Osteoblast (primary cell): ENCODE data around the gene SPTBN5. TPM values are rescaled to one million over a fixed set of nuclear protein-coding genes. Genes with fewer than 3 reads are reported as not detected.

ENCODE experiments used
- DNase-seq: peaks from one replicate; pipeline ENCODE4 v3.0.0; 2011; ENCODE audit warnings: low spot score, mixed read lengths; ENCODE audit not compliant: insufficient read length; ENCODE audit errors: missing footprints
- H2AFZ ChIP-seq: 2 replicates; pipeline ENCODE4 v1.6.0; 2011; ENCODE audit warnings: mild to moderate bottlenecking, low read length
- H3K27ac ChIP-seq: 2 replicates; pipeline ENCODE4 v1.5.1; 2011; ENCODE audit warnings: mild to moderate bottlenecking, low read depth, low read length, moderate library complexity
- H3K27me3 ChIP-seq: 2 replicates; pipeline ENCODE4 v1.6.0; 2012; ENCODE audit warnings: mild to moderate bottlenecking, control low read depth, inconsistent platforms, low read length, moderate library complexity; ENCODE audit not compliant: insufficient read depth
- H3K36me3 ChIP-seq: 2 replicates; pipeline ENCODE4 v1.5.1; 2011; ENCODE audit warnings: mild to moderate bottlenecking, low read length, control low read depth, moderate library complexity; ENCODE audit not compliant: insufficient read depth
- H3K4me1 ChIP-seq: 2 replicates; pipeline ENCODE4 v1.5.1; 2011; ENCODE audit warnings: mild to moderate bottlenecking, low read length, control low read depth, moderate library complexity; ENCODE audit not compliant: insufficient read depth
- H3K4me2 ChIP-seq: 2 replicates; pipeline ENCODE4 v1.6.0; 2011; ENCODE audit warnings: mild to moderate bottlenecking, low read length; ENCODE audit not compliant: insufficient read depth
- H3K4me3 ChIP-seq: fragments of 200-600 bp; sonication (generic); 3 replicates; pipeline ENCODE4 v1.5.1; 2012; ENCODE audit warnings: mild to moderate bottlenecking, low read length, inconsistent platforms; ENCODE audit not compliant: insufficient read depth
- H3K79me2 ChIP-seq: 2 replicates; pipeline ENCODE4 v1.6.0; 2012; ENCODE audit warnings: mild to moderate bottlenecking, low read length, control low read depth, inconsistent platforms; ENCODE audit not compliant: insufficient read depth
- H3K9me3 ChIP-seq: 2 replicates; pipeline ENCODE4 v1.5.1; 2011; ENCODE audit warnings: low read depth, low read length, control low read depth
- H4K20me1 ChIP-seq: 2 replicates; pipeline ENCODE4 v1.6.0; 2012; ENCODE audit warnings: mild to moderate bottlenecking, low read length, control low read depth; ENCODE audit not compliant: insufficient read depth
- total RNA-seq: library from RNA; depleted of rRNA; stranded (reverse); fragments of >200 nt; gene quantifications from 2 replicates; pipeline ENCODE4 v1.2.3, GENCODE V29; 2012
- TF ChIP-seq, protein P1 (sequence below): IDR thresholded peaks from 2 replicates; pipeline ENCODE4 v1.5.1; 2011; ENCODE audit warnings: mild to moderate bottlenecking, low read depth, low read length, moderate library complexity; ENCODE audit errors: extremely low read depth

Gene SPTBN5
- total RNA-seq, 1 donor, result 0.36 TPM

DNA sequence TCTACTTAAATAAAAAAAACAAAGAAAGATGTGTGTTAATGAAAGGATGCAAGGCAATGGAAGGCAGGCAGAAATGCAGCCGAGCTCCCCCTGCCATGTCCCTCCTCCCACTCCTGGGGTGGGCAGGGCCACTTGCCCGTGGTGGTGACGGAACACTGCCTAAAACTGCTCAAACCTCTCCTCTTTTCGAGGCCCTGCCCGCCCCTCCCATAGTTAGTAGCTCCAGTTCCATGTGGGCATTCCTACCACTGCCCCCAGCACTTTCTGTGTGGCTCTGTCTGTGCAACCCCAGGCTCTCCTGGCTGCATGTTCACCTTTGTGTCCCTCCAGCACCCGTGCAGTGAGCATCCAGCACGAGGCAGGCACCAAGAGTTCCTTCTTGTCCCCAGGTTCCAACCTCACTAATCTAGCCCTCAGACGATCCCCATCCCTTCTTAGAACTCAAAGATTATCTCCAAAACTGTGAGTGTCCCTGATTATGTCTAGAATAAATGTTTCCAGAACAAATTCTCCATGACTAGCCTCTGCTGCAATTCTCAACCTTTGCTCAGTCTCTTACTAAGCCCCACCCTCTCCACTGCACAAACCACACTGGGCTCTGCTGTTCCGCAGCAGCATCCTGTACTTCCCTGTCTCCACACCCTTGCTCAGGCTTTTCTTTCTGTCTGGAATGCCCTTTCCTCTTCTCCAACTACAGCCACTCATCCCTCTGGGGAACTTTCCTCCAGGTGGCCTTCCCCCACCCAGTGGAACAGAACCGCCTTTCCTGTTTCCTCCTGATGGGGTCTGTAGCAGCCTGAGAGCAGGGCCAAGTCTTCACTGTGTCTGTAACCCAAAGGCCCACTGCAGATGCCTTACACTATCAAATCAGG is 32.6 kb upstream of the SPTBN5 start:
- Histone ChIP-seq H3K9me3 (no peaks in the 10 kb centered on the region), H3K27me3 (no peaks in the 10 kb centered on the region), H3K4me1 (peaks cover 37% of the 10 kb centered on the region), H4K20me1 (peaks cover 32% of the 10 kb centered on the region), H3K4me3 (no peak overlapping the region), H2AFZ (no peak overlapping the region), H3K36me3 (peaks cover 12% of the 10 kb centered on the region), H3K79me2 (peaks cover 5% of the 10 kb centered on the region), H3K4me2 (no peak overlapping the region), H3K27ac (no peak overlapping the region)
- TF ChIP-seq, protein P1, sequence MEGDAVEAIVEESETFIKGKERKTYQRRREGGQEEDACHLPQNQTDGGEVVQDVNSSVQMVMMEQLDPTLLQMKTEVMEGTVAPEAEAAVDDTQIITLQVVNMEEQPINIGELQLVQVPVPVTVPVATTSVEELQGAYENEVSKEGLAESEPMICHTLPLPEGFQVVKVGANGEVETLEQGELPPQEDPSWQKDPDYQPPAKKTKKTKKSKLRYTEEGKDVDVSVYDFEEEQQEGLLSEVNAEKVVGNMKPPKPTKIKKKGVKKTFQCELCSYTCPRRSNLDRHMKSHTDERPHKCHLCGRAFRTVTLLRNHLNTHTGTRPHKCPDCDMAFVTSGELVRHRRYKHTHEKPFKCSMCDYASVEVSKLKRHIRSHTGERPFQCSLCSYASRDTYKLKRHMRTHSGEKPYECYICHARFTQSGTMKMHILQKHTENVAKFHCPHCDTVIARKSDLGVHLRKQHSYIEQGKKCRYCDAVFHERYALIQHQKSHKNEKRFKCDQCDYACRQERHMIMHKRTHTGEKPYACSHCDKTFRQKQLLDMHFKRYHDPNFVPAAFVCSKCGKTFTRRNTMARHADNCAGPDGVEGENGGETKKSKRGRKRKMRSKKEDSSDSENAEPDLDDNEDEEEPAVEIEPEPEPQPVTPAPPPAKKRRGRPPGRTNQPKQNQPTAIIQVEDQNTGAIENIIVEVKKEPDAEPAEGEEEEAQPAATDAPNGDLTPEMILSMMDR, result no peak
- no peak for DNase-seq

DNA sequence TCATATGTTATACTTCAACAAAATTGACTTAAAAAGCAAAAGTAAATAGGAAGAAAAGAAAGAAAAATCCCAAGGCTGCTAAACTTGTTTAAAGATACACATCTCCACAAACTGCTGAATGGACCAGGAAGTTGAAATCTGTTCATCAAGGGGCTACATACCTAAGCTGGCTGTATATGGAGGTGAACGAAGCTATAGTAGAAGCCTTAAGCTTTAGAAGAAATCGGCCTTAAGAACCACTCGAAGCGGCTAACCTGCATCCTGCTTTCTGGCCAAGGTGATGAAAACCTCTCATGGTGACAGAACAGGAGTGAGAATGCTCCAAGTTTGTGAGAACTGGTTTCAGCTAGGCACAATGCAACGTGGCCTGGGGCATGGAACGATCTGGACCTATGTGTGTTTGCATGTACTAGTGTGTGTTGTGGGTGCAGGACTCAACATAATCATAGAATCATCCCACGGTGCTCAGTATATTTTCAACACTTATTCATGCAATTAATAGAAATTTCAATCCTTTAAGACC is 31.3 kb upstream of the SPTBN5 start:
- H3K4me2 ChIP-seq, result no peak overlapping the region
- TF ChIP-seq, protein P1, result no peak
- no peaks in the 10 kb centered on the region for H3K9me3 ChIP-seq
- peaks cover 12% of the 10 kb centered on the region for H3K36me3 ChIP-seq
- no peak overlapping the region for H3K27ac ChIP-seq
- H4K20me1 ChIP-seq, result peaks cover 41% of the 10 kb centered on the region
- H3K79me2 ChIP-seq, result peaks cover 5% of the 10 kb centered on the region
- no peaks in the 10 kb centered on the region for H3K27me3 ChIP-seq
- no peak overlapping the region for H2AFZ ChIP-seq
- DNase-seq, result no peak
- no peak overlapping the region for H3K4me3 ChIP-seq
- H3K4me1 ChIP-seq, result peaks cover 38% of the 10 kb centered on the region

DNA sequence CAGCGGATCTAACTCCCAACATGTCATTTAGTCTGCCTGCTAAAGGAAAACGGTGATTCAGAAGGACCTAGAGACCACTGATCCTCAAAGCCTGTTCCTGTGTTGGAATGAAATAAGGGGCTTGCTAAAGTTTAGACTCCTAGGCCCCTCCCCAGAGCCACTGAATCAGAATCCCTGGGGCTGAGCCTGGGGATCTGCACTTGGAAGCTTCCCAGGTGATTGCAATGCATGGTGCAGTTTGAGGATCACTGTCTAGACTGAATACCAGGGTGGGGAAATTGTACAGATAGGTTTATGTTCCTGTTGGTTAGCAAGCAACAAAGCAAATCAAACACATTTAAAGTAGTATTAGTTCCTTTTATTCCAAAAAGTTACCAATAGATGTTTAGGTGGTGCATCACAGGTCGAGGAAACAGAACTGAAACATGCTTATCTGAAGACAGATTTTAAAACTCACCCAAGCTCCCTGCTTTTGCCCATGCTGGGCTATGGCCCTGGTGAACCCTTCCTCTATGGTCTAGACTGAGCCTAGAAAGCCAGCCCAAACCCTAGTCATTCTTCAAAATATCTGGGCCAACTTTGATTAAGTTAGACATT is 29.6 kb upstream of the SPTBN5 start:
- no peaks in the 10 kb centered on the region for H3K27me3 ChIP-seq
- H3K9me3 ChIP-seq, result no peaks in the 10 kb centered on the region
- H4K20me1 ChIP-seq, result peaks cover 49% of the 10 kb centered on the region
- H3K4me2 ChIP-seq, result no peak overlapping the region
- H3K79me2 ChIP-seq, result no peaks in the 10 kb centered on the region
- H3K4me1 ChIP-seq, result peaks cover 30% of the 10 kb centered on the region
- H3K4me3 ChIP-seq, result no peak overlapping the region
- no peak overlapping the region for H3K27ac ChIP-seq
- H3K36me3 ChIP-seq, result peaks cover 17% of the 10 kb centered on the region
- no peak overlapping the region for H2AFZ ChIP-seq
- TF ChIP-seq, protein P1, result no peak
- DNase-seq, result no peak

DNA sequence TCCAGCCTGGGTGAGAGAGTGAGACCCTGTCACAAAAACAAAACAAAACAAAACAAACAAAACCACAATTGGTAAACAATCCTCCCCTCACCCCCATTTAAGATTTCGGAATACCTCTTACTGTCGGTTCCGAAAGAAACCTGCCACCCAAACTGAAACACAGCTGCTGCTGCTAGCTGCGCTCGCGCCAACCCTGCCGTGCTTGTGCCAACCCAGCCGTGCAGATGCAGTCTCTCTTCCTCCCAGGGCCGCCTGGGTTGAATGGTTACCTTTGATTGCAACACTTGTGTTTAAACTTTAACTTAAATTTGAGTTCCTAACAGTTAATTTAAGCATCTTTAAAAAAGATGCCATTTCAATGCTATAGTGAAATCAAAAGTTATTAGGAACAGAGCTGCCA is 28.5 kb upstream of the SPTBN5 start:
- H3K79me2 ChIP-seq, result no peaks in the 10 kb centered on the region
- no peak for DNase-seq
- H3K27me3 ChIP-seq, result no peaks in the 10 kb centered on the region
- no peak overlapping the region for H3K27ac ChIP-seq
- TF ChIP-seq, protein P1, result no peak
- H3K4me1 ChIP-seq, result peaks cover 36% of the 10 kb centered on the region
- H3K9me3 ChIP-seq, result no peaks in the 10 kb centered on the region
- no peak overlapping the region for H2AFZ ChIP-seq
- no peak overlapping the region for H3K4me3 ChIP-seq
- H3K4me2 ChIP-seq, result no peak overlapping the region
- H3K36me3 ChIP-seq, result peaks cover 17% of the 10 kb centered on the region
- H4K20me1 ChIP-seq, result peaks cover 61% of the 10 kb centered on the region
